CD4-positive, alpha-beta T cell (primary cell): Measurements from ENCODE around the gene CARS1. TPM values are rescaled to one million over a fixed set of nuclear protein-coding genes. Genes with fewer than 3 reads are reported as not detected.

ENCODE experiments used
- ATAC-seq: fragments of 200-7000 bp; cut with Tn5 transposase; one replicate; pipeline ENCODE4 v1.10.0; 2022; ENCODE audit warnings: mild to moderate bottlenecking; ENCODE audit not compliant: poor library complexity
- CTCF ChIA-PET: fragments of 350-600 bp; sonication (Branson Sonifier 250); formaldehyde crosslinking; loops from one replicate; lab custom pipeline; 2021; ENCODE audit warnings: antibody characterized with exemption, inconsistent platforms; lab: Charles Lee
- POLR2A ChIA-PET: fragments of 350-600 bp; sonication (Branson Sonifier 250); formaldehyde crosslinking; loops from one replicate; lab custom pipeline; 2021; ENCODE audit warnings: antibody characterized with exemption, inconsistent platforms; lab: Charles Lee
- DNase-seq, 14 experiments: peaks; one replicate each; pipeline ENCODE4 v3.0.0-alpha.2; 2013 to 2020; ENCODE audit warnings: mixed read lengths in 2 of 14
- H3K27ac ChIP-seq, 2 donors: one replicate each; pipeline versions ENCODE4 v1.5.1 to v1.7.0; 2013; ENCODE audit warnings: low read length in 2 of 2, low read depth in 1 of 2, mild to moderate bottlenecking in 1 of 2
- H3K27me3 ChIP-seq, 2 experiments: 1 replicate in 1 of 2; 2 replicates in 1 of 2; pipeline versions ENCODE4 v1.6.1 to v1.7.0; 2013; ENCODE audit warnings: low read length in 2 of 2, control low read depth in 1 of 2, mild to moderate bottlenecking in 1 of 2, moderate library complexity in 1 of 2; ENCODE audit not compliant: insufficient read depth in 2 of 2, control insufficient read depth in 1 of 2
- H3K36me3 ChIP-seq: one replicate; pipeline ENCODE4 v1.6.1; 2013; ENCODE audit warnings: low read length, control low read depth; ENCODE audit not compliant: insufficient read depth
- H3K4me1 ChIP-seq: one replicate; pipeline ENCODE4 v1.6.1; 2013; ENCODE audit warnings: low read length, control low read depth; ENCODE audit not compliant: insufficient read depth
- H3K4me3 ChIP-seq: one replicate; pipeline ENCODE4 v1.5.1; 2013; ENCODE audit warnings: mild to moderate bottlenecking, low read length, moderate library complexity
- H3K9me3 ChIP-seq, 2 experiments: 1 replicate in 1 of 2; 2 replicates in 1 of 2; pipeline versions ENCODE4 v1.6.1 to v1.7.0; 2013; ENCODE audit warnings: low read length in 2 of 2, mild to moderate bottlenecking in 2 of 2, control low read depth in 1 of 2, moderate library complexity in 1 of 2; ENCODE audit not compliant: control insufficient read depth in 1 of 2, insufficient read depth in 1 of 2
- H3K27ac Mint-ChIP-seq: one replicate; pipeline ENCODE4 v1.8.0; 2020; ENCODE audit warnings: mixed read lengths
- H3K27me3 Mint-ChIP-seq: one replicate; pipeline ENCODE4 v1.8.0; 2021; ENCODE audit warnings: mixed read lengths
- H3K36me3 Mint-ChIP-seq: one replicate; pipeline ENCODE4 v1.8.0; 2021; ENCODE audit warnings: low read depth, mixed read lengths
- H3K4me1 Mint-ChIP-seq: one replicate; pipeline ENCODE4 v1.8.0; 2021; ENCODE audit warnings: low read depth, mixed read lengths
- H3K4me3 Mint-ChIP-seq: one replicate; pipeline ENCODE4 v1.8.0; 2020; ENCODE audit warnings: mild to moderate bottlenecking, mixed read lengths
- H3K9me3 Mint-ChIP-seq: one replicate; pipeline ENCODE4 v1.8.0; 2020; ENCODE audit warnings: mixed read lengths
- CTCF ChIP-seq: fragments of 200-600 bp; IDR thresholded peaks from one replicate; pipeline ENCODE4 v1.8.0; 2022; ENCODE audit warnings: antibody characterized with exemption, mild to moderate bottlenecking
- intact Hi-C, 2 experiments: fragments of 100-400 bp; cut with DNase I in 1 of 2; cut with micrococcal nuclease in 1 of 2; formaldehyde crosslinking; loops; one replicate each; pipeline versions ENCODE4 v1.15.1 to v1.9.0; 2023 to 2025; cut with DNase I, micrococcal nuclease
- total RNA-seq, 174 experiments: library from RNA in 2 of 174; stranded (reverse) in 2 of 174; gene quantifications; one replicate each; pipeline ENCODE4 v1.2.3 and lab custom pipeline; 2021 to 2026

The CARS1 gene
- total RNA-seq, 2 experiments from 2014 or later: 24.1 to 25.2 TPM

- H3K36me3 Mint-ChIP-seq: peaks cover 81% of the 10 kb centered on the region
- H3K36me3 ChIP-seq: peaks cover 89% of the 10 kb centered on the region
- peak overlapping the region; percentile 9 for H3K27ac Mint-ChIP-seq
- no peaks in the 10 kb centered on the region for H3K27me3 Mint-ChIP-seq
- H3K27ac ChIP-seq: no peak overlapping the region
- CTCF ChIA-PET: interaction anchor here (0.8 to 3.3 kb wide), 8 partner anchors 13 to 443 kb away, joined by 3 to 30 read pairs (median 6); partner anchors contain the start of gene NAP1L4
- no peaks in the 10 kb centered on the region for H3K9me3 ChIP-seq
- POLR2A ChIA-PET: interaction anchor here (0.8 to 2.0 kb wide), 6 partner anchors 13 to 115 kb away, joined by 3 to 14 read pairs (median 4); partner anchors contain the start of gene NAP1L4
- no peak overlapping the region for H3K4me3 ChIP-seq
- TF ChIP-seq CTCF: no peak
- H3K4me1 ChIP-seq: peaks cover 20% of the 10 kb centered on the region
- H3K4me3 Mint-ChIP-seq: no peak overlapping the region
- H3K4me1 Mint-ChIP-seq: peaks cover 38% of the 10 kb centered on the region
- DNase-seq (no peak), ATAC-seq (no peak)
- H3K9me3 Mint-ChIP-seq: no peaks in the 10 kb centered on the region
- no peaks in the 10 kb centered on the region for H3K27me3 ChIP-seq
- intact Hi-C loops: loop anchor here in 1 of 2 experiments (1.0 kb wide), 1 partner anchor 11 kb away; no protein-coding TSS in a partner anchor
Observed at GRCh38 chr11:2976294-2977063, 80.7 kb downstream of the CARS1 start.

GRCh38 chr11:2975594-2975993 lies 81.6 kb downstream of the CARS1 start:
- Histone ChIP-seq H3K9me3 (no peaks in the 10 kb centered on the region), H3K4me3 (no peak overlapping the region), H3K36me3 (peaks cover 92% of the 10 kb centered on the region), H3K27ac (no peak overlapping the region), H3K4me1 (peaks cover 13% of the 10 kb centered on the region), H3K27me3 (no peaks in the 10 kb centered on the region)
- Mint-ChIP-seq H3K4me1 (peaks cover 38% of the 10 kb centered on the region), H3K9me3 (no peaks in the 10 kb centered on the region), H3K27ac (no peak overlapping the region), H3K4me3 (no peak overlapping the region), H3K27me3 (no peaks in the 10 kb centered on the region), H3K36me3 (peaks cover 89% of the 10 kb centered on the region)
- TF ChIP-seq CTCF: peak; percentile 56
- DNase-seq (peak; percentile 25 to 78 (median 48)), ATAC-seq (peak; percentile 97)
- ChIA-PET CTCF (interaction anchor here (0.6 to 3.3 kb wide), 9 partner anchors 8 to 443 kb away, joined by 3 to 30 read pairs (median 5); partner anchors contain the start of gene NAP1L4), POLR2A (interaction anchor here (0.6 to 2.0 kb wide), 7 partner anchors 14 to 882 kb away, joined by 3 to 14 read pairs (median 4); partner anchors contain the start of gene NAP1L4)
- intact Hi-C loops: loop anchor here (1.0 to 2.0 kb wide), 3 partner anchors 45 to 116 kb away; no protein-coding TSS in a partner anchor

GRCh38 chr11:2974272-2974671 lies 83.0 kb downstream of the CARS1 start:
- H3K27ac Mint-ChIP-seq: peak overlapping the region; percentile 35
- Histone ChIP-seq H3K36me3 (peaks cover 100% of the 10 kb centered on the region), H3K4me1 (peaks cover 7% of the 10 kb centered on the region), H3K4me3 (no peak overlapping the region), H3K27me3 (no peaks in the 10 kb centered on the region), H3K9me3 (no peaks in the 10 kb centered on the region), H3K27ac (no peak overlapping the region)
- ATAC-seq (no peak), DNase-seq (no peak)
- no peak overlapping the region for H3K4me3 Mint-ChIP-seq
- no peak for TF ChIP-seq CTCF
- H3K4me1 Mint-ChIP-seq: peaks cover 38% of the 10 kb centered on the region
- intact Hi-C loops: loop anchor here in 1 of 2 experiments (2.0 kb wide), 1 partner anchor 47 kb away; no protein-coding TSS in a partner anchor
- H3K9me3 Mint-ChIP-seq: no peaks in the 10 kb centered on the region
- POLR2A ChIA-PET: interaction anchor here (1.6 kb wide), 1 partner anchor 18 kb away, joined by 5 read pairs; the partner anchor contains the start of gene NAP1L4
- peaks cover 97% of the 10 kb centered on the region for H3K36me3 Mint-ChIP-seq
- H3K27me3 Mint-ChIP-seq: no peaks in the 10 kb centered on the region
- CTCF ChIA-PET: interaction anchor here (2.2 to 3.3 kb wide), 3 partner anchors 15 to 117 kb away, joined by 13 to 30 read pairs (median 17); no protein-coding TSS in a partner anchor
